ENCODE results near the gene TOGARAM2.

The TOGARAM2 gene

GRCh38 chr2:29010946-29011345 lies 29.8 kb downstream of the TOGARAM2 start:
- DNase-seq (ENCODE audit: low read depth, low spot score), result peak; percentile 74
- no peak overlapping the region for H3K4me3 ChIP-seq (ENCODE audit: low read depth, low read length)
- in situ Hi-C loops (cut with HindIII; ENCODE audit: low sequenced_read_pairs), result no loop called here
- TF ChIP-seq CTCF (IDR thresholded peaks at IDR 0.05; ENCODE audit: low read depth, low read length), result no peak

GRCh38 chr2:29011418-29012060 lies 30.4 kb downstream of the TOGARAM2 start:
- peak; percentile 9 for TF ChIP-seq CTCF (IDR thresholded peaks at IDR 0.05; ENCODE audit: low read depth, low read length)
- DNase-seq (ENCODE audit: low read depth, low spot score), result peak; percentile 31
- no peak overlapping the region for H3K4me3 ChIP-seq (ENCODE audit: low read depth, low read length)
- in situ Hi-C loops (cut with HindIII; ENCODE audit: low sequenced_read_pairs), result no loop called here

GRCh38 chr2:29012211-29012681 lies 31.1 kb downstream of the TOGARAM2 start:
- no peak overlapping the region for H3K4me3 ChIP-seq (ENCODE audit: low read depth, low read length)
- no peak for TF ChIP-seq CTCF (IDR thresholded peaks at IDR 0.05; ENCODE audit: low read depth, low read length)
- DNase-seq (ENCODE audit: low read depth, low spot score), result peak; percentile 15
- in situ Hi-C loops (cut with HindIII; ENCODE audit: low sequenced_read_pairs), result no loop called here

GRCh38 chr2:29013057-29013780 lies 32.1 kb downstream of the TOGARAM2 start:
- in situ Hi-C loops (cut with HindIII; ENCODE audit: low sequenced_read_pairs), result no loop called here
- H3K4me3 ChIP-seq (ENCODE audit: low read depth, low read length), result no peak overlapping the region
- DNase-seq (ENCODE audit: low read depth, low spot score), result peak; percentile 32
- no peak for TF ChIP-seq CTCF (IDR thresholded peaks at IDR 0.05; ENCODE audit: low read depth, low read length)

GRCh38 chr2:29014331-29014730 lies 33.2 kb downstream of the TOGARAM2 start:
- no peak for TF ChIP-seq CTCF (IDR thresholded peaks at IDR 0.05; ENCODE audit: low read depth, low read length)
- in situ Hi-C loops (cut with HindIII; ENCODE audit: low sequenced_read_pairs), result no loop called here
- no peak for DNase-seq (ENCODE audit: low read depth, low spot score)
- H3K4me3 ChIP-seq (ENCODE audit: low read depth, low read length), result no peak overlapping the region

- peak; percentile 85 for DNase-seq (ENCODE audit: low read depth, low spot score)
- in situ Hi-C loops (cut with HindIII; ENCODE audit: low sequenced_read_pairs), result no loop called here
- H3K4me3 ChIP-seq (ENCODE audit: low read depth, low read length), result no peak overlapping the region
- peak; percentile 58 for TF ChIP-seq CTCF (IDR thresholded peaks at IDR 0.05; ENCODE audit: low read depth, low read length)
Observed at GRCh38 chr2:29014811-29015421, 33.8 kb downstream of the TOGARAM2 start.
